Activated CD8-positive, alpha-beta memory T cell treated with anti-CD3 and anti-CD28 coated beads for 36 hours (primary cell): ENCODE results near the gene ASB8. TPM values are rescaled to one million over a fixed set of nuclear protein-coding genes. Genes with fewer than 3 reads are reported as not detected.

Experiments
- total RNA-seq, 2 experiments: library from RNA; stranded (reverse); gene quantifications; one replicate each; pipeline ENCODE4 v1.2.3, GENCODE V29; 2021

ASB8 gene
- total RNA-seq, 2 experiments from 2014 or later: 29.4 to 33.0 TPM

Other genes with a start within 250 kb of the ASB8 start
- 100 to 1,000 TPM; 199 to 200 TPM for gene TMEM106C, start 193.9 kb downstream of the ASB8 start, total RNA-seq
- gene COL2A1, start 153.0 kb downstream of the ASB8 start, total RNA-seq: not detected
- gene SENP1, start 51.4 kb downstream of the ASB8 start, total RNA-seq: 10 to 100 TPM; 48.3 to 48.6 TPM
- gene PFKM, start 38.2 kb downstream of the ASB8 start, total RNA-seq: 10 to 100 TPM; 50.0 to 55.2 TPM
- gene CCDC184, start 26.1 kb upstream of the ASB8 start, total RNA-seq: 1 to 10 TPM in 1 of 2 experiments, under 1 TPM in 1; 0.95 to 1.2 TPM
- not detected for gene OR10AD1, start 45.8 kb upstream of the ASB8 start, total RNA-seq
- 10 to 100 TPM in 1 of 2 experiments, 1 to 10 TPM in 1; 7.3 to 10.1 TPM for gene ZNF641, start 193.4 kb upstream of the ASB8 start, total RNA-seq